ENCODE measurements around the gene ADGRV1. TPM values are rescaled to one million over a fixed set of nuclear protein-coding genes. Genes with fewer than 3 reads are reported as not detected.

The ADGRV1 gene
- polyA plus RNA-seq, 1 of the 3 experiments (the other 2 are of a cell fraction) = 0.23 TPM

- TF ChIP-seq TAF1 (IDR thresholded peaks at IDR 0.05; ENCODE audit: borderline replicate concordance, low read depth, low read length) = no peak
- TF ChIP-seq FOXM1 (IDR thresholded peaks at IDR 0.05; ENCODE audit: low read depth) = no peak
- TF ChIP-seq RFX5 (IDR thresholded peaks at IDR 0.05; ENCODE audit: low read length) = no peak
- TF ChIP-seq YY1 (IDR thresholded peaks at IDR 0.05; ENCODE audit: low read depth) = no peak
- TF ChIP-seq FOXJ3 (CRISPR knock-in tag; IDR thresholded peaks at IDR 0.05) = no peak
- TF ChIP-seq, protein P1, sequence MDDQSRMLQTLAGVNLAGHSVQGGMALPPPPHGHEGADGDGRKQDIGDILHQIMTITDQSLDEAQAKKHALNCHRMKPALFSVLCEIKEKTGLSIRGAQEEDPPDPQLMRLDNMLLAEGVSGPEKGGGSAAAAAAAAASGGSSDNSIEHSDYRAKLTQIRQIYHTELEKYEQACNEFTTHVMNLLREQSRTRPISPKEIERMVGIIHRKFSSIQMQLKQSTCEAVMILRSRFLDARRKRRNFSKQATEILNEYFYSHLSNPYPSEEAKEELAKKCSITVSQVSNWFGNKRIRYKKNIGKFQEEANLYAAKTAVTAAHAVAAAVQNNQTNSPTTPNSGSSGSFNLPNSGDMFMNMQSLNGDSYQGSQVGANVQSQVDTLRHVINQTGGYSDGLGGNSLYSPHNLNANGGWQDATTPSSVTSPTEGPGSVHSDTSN (IDR thresholded peaks at IDR 0.05) = no peak
- 0 out of 2 replicates have a peak, but pooled peaks have one; percentile 27 for TF ChIP-seq FOSL2 (IDR thresholded peaks at IDR 0.05; ENCODE audit: borderline replicate concordance, low read depth)
- Histone ChIP-seq H3K9ac (no peak overlapping the region), H3K4me3 (ENCODE audit: low read depth in 2 of 2, low read length in 1 of 2) (peak overlapping the region in 1 of 2 experiments; percentile 6; a peak in 1 of 4 replicates), H3K79me2 (ENCODE audit: insufficient read depth) (no peaks in the 10 kb centered on the region), H3K4me2 (peak overlapping the region; percentile 14; the same call in 1 of the 2 replicates), H3K27ac (ENCODE audit: low read depth in 2 of 2, low read length in 1 of 2) (peak overlapping the region in 1 of 2 experiments; percentile 63; a peak in 1 of 4 replicates), H4K20me1 (ENCODE audit: insufficient read depth) (no peaks in the 10 kb centered on the region), H3K36me3 (replicated peaks in 1 of 2; ENCODE audit: control insufficient read depth in 1 of 2, insufficient read depth in 2 of 2, low read length in 1 of 2) (no peaks in the 10 kb centered on the region), H3K4me1 (ENCODE audit: control insufficient read depth in 1 of 2, insufficient read depth in 2 of 2, low read depth in 1 of 2, low read length in 1 of 2) (no peaks in the 10 kb centered on the region; a peak in 2 of 4 replicates), H3K9me3 (no peaks in the 10 kb centered on the region), H3K27me3 (ENCODE audit: insufficient read depth) (no peaks in the 10 kb centered on the region), H3K9me2 (no peaks in the 10 kb centered on the region), H3F3A (replicated peaks; ENCODE audit: insufficient read depth) (no peaks in the 10 kb centered on the region), H2AFZ (ENCODE audit: low read depth) (peak overlapping the region; percentile 81)
- CTCF ChIA-PET = interaction anchor here (1.1 to 1.2 kb wide), 2 partner anchors 195 to 230 kb away, joined by 3 to 4 read pairs; no protein-coding TSS in a partner anchor
- 68% methylated on average over 8 of the region's 8 CpGs for WGBS (ENCODE audit: low lambda C conversion rate)
- no peak for DNase-seq
- POLR2A ChIA-PET = no interaction called here
Observed at GRCh38 chr5:91189480-91190313, 631.1 kb downstream of the ADGRV1 start.

- WGBS (ENCODE audit: low lambda C conversion rate) = 69% methylated on average over 2 of the region's 3 CpGs
- CTCF ChIA-PET = interaction anchor here (1.1 kb wide), 1 partner anchor 229 kb away, joined by 3 read pairs; no protein-coding TSS in a partner anchor
Observed at GRCh38 chr5:91190314-91190690, 631.7 kb downstream of the ADGRV1 start.

More at GRCh38 chr5:91190314-91190690, 631.7 kb downstream of the ADGRV1 start:
- Histone ChIP-seq H3K4me3 (ENCODE audit: low read depth in 2 of 2, low read length in 1 of 2) (peak overlapping the region in 1 of 2 experiments; percentile 6; a peak in 1 of 4 replicates), H3K9me2 (no peaks in the 10 kb centered on the region), H3K36me3 (replicated peaks in 1 of 2; ENCODE audit: control insufficient read depth in 1 of 2, insufficient read depth in 2 of 2, low read length in 1 of 2) (no peaks in the 10 kb centered on the region), H3K4me2 (peak overlapping the region; percentile 14; the same call in 1 of the 2 replicates), H3F3A (replicated peaks; ENCODE audit: insufficient read depth) (no peaks in the 10 kb centered on the region), H3K9me3 (no peaks in the 10 kb centered on the region), H3K9ac (no peak overlapping the region), H3K27me3 (ENCODE audit: insufficient read depth) (no peaks in the 10 kb centered on the region), H3K4me1 (ENCODE audit: control insufficient read depth in 1 of 2, insufficient read depth in 2 of 2, low read depth in 1 of 2, low read length in 1 of 2) (no peaks in the 10 kb centered on the region; a peak in 2 of 4 replicates), H3K27ac (ENCODE audit: low read depth in 2 of 2, low read length in 1 of 2) (peak overlapping the region in 1 of 2 experiments; percentile 63; a peak in 1 of 4 replicates), H2AFZ (ENCODE audit: low read depth) (peak overlapping the region; percentile 81), H4K20me1 (ENCODE audit: insufficient read depth) (no peaks in the 10 kb centered on the region), H3K79me2 (ENCODE audit: insufficient read depth) (no peaks in the 10 kb centered on the region)
- DNase-seq = no peak
- POLR2A ChIA-PET = no interaction called here
- no peak for TF ChIP-seq EZH2phosphoT487 (IDR thresholded peaks at IDR 0.05; ENCODE audit: borderline replicate concordance, low read depth)
- no peak for TF ChIP-seq CHD2 (IDR thresholded peaks at IDR 0.05; ENCODE audit: low read length, partially characterized antibody)
- TF ChIP-seq ELF1 (IDR thresholded peaks at IDR 0.05) = no peak
- TF ChIP-seq ZBTB33 (IDR thresholded peaks at IDR 0.05; ENCODE audit: borderline replicate concordance, low read depth) = no peak
- TF ChIP-seq NRF1 (IDR thresholded peaks at IDR 0.05; ENCODE audit: low read depth, low read length) = no peak
- TF ChIP-seq POLR2AphosphoS5 (IDR thresholded peaks at IDR 0.05; ENCODE audit: low read depth, low read length) = no peak
- no peak for TF ChIP-seq MXI1 (IDR thresholded peaks at IDR 0.05; ENCODE audit: low read depth, low read length)
- no peak for TF ChIP-seq YY1 (IDR thresholded peaks at IDR 0.05; ENCODE audit: low read depth)
- no peak for TF ChIP-seq USF1 (IDR thresholded peaks at IDR 0.05; ENCODE audit: borderline replicate concordance, low read depth)
- TF ChIP-seq SMC3 (IDR thresholded peaks at IDR 0.05; ENCODE audit: low read depth, low read length) = no peak

Measured in SK-N-SH (cell line).